G401 (cell line): ENCODE measurements around the gene IFNL4. TPM values are rescaled to one million over a fixed set of nuclear protein-coding genes. Genes with fewer than 3 reads are reported as not detected.
"Not testable (repeated sequence)": the region's sequence is repeated elsewhere in the genome, so short reads cannot be mapped to it uniquely, and the experiment has no call there.

ENCODE experiments used
- DNase-seq: peaks from one replicate; pipeline ENCODE4 v3.0.0-alpha.2; 2015; ENCODE audit warnings: low spot score
- in situ Hi-C: cut with HindIII; loops from 2 replicates; pipeline ENCODE4 v1.10.0; 2016; ENCODE audit warnings: low sequenced_read_pairs, mixed read lengths
- total RNA-seq: library from RNA; depleted of rRNA; stranded (reverse); fragments of >200 nt; shearing (Covaris generic); gene quantifications from 2 replicates; pipeline ENCODE4 v1.2.3, GENCODE V29; 2014; rRNA removed

The IFNL4 gene
- not detected in 2 replicates for total RNA-seq

DNA sequence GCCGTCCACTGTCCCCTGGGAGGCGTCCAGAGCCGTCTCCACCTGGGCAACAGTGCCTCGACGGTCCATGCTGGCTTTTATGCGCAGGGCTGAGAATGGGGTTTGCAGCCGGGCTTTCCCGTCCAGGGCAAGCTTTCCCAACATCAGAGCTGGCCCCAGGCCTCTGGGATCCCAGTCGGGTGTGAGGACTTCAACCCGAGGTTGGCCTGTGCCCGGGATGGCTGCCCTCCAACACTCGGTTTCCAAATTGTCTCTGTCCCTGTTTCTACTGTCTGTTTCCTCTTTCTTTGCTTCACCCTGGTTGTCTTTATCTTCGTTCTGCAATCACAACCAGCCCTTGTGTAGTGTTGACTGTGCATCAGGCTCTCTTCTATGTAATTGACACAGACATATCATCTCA is at the start of gene IFNL4:
Gene IFNL4 (minus strand): TSS at position 51 of the 400 bp plus-strand sequence.
- in situ Hi-C loops = no loop called here
- DNase-seq = no peak

GRCh38 chr19:39297931-39298634 is 49.4 kb upstream of the IFNL4 start:
- no peak for DNase-seq
- in situ Hi-C loops = no loop called here

DNA sequence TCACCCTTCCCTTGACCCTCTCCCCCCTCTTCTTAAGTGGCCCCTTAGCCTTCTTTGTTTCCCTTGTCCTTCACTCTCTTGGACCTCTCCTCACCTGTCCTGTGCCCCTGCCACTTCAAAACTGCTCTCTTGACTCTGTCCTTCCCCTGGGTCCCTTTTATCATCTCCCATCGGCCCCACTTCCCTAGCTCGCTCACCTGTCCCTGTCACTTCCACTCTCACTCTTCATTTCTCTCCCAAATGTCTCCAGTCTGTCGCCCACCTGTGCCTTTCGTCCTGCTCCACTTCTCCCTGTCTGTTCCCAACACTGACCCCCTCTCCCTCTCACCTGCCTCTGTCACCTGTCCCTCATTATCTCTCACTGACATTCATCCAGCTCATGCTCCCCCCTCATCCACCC is 48.2 kb upstream of the IFNL4 start:
- in situ Hi-C loops = no loop called here
- no peak for DNase-seq

- in situ Hi-C loops = no loop called here
- DNase-seq = no peak
These were observed 47.5 kb upstream of the IFNL4 start, which contains the start of gene IFNL1 for GRCh38 chr19:39296055-39296645. IFNL1 (plus strand) TSS chr19:39296407; CDS start chr19:39296422, 15 bp downstream.

- in situ Hi-C loops = no loop called here
- DNase-seq = no peak
These were observed 44.7 kb upstream of the IFNL4 start for GRCh38 chr19:39293394-39293793.

GRCh38 chr19:39284032-39284431 is 35.4 kb upstream of the IFNL4 start:
- no peak for DNase-seq
- in situ Hi-C loops = no loop called here

DNA sequence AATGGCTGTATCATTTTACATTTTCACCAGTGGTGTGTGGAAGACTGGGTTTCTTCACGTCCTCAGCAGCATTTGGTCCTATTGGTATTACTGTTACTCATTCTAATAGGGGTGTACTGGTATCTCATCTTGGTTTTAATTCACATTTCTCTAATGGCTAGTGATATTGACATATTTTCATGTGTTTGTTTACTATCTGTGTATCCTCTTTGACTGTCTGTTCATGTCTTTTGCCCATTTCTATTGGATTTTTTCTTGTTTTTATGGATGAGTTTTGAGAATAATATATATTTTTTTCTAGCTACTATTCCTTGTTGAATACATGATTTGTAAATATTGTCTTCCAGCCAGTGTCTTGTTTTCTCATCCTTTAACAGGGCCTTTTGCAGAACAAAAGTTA is 33.4 kb upstream of the IFNL4 start:
- no peak for DNase-seq
- in situ Hi-C loops = no loop called here

DNA sequence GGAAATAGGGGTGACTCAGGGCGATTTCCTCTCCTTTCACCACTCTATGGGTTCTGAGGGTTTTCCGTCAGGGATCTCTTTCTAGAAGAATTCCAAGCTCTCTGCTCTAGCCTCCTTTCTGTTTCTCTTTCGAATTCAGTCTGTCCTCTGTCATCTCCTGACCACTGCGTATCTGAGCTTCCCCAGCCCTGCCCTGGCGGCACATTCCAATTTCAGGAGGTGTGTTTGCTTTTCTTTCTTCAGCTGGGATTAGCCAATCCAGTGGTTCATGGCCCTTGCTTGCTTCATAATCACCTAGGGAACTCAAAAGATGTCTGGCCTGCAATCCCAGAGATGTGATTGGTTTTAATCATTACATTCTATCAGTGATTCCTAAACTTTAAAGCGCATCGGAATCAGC is 28.9 kb upstream of the IFNL4 start:
- in situ Hi-C loops = no loop called here
- DNase-seq = no peak

- DNase-seq = no peak
- in situ Hi-C loops = no loop called here
These were observed 28.1 kb upstream of the IFNL4 start for GRCh38 chr19:39276740-39277139.

DNA sequence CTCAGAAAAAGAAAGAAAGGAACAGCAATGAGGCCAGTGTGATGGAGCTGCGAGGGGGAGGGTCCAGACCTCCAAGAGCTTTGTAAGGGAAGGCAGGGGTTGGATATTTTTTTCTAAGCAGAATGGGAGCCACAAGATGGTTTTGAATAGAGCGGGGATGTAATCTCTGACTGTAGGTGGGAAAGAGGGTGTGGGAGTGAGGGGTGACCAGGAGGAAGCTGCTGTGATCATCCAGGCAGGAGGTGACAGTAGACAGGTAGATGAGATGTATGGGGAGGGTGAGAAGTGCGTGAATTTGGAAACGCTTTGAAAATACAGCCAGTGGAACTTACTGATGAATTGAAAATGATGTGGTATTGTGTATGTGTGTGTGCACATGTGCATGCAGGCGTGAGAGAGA is 26.9 kb upstream of the IFNL4 start:
- in situ Hi-C loops = no loop called here
- DNase-seq = no peak

DNA sequence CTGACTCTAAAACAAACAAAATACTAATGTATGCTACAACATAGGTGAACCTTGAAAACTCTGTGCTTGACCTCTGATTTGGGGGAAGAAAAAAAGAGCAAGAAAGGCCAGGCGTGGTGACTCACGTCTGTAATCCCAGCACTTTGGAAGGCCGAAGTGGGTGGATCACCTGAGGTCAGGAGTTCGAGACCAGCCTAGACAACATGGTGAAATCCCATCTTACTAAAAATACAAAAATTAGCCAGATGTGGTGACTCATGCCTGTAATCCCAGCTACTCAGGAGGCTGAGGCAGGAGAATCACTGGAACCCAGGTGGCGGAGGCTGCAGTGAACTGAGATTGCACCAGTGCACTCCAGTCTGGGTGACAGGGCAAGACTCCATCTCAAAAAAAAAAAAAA is 25.2 kb upstream of the IFNL4 start:
- DNase-seq, in situ Hi-C loops: not testable (repeated sequence)

- in situ Hi-C loops = no loop called here
- no peak for DNase-seq
These were observed 21.6 kb upstream of the IFNL4 start for GRCh38 chr19:39270036-39270871.

- in situ Hi-C loops, DNase-seq: not testable (repeated sequence)
These were observed 20.7 kb upstream of the IFNL4 start for GRCh38 chr19:39269369-39269768.

DNA sequence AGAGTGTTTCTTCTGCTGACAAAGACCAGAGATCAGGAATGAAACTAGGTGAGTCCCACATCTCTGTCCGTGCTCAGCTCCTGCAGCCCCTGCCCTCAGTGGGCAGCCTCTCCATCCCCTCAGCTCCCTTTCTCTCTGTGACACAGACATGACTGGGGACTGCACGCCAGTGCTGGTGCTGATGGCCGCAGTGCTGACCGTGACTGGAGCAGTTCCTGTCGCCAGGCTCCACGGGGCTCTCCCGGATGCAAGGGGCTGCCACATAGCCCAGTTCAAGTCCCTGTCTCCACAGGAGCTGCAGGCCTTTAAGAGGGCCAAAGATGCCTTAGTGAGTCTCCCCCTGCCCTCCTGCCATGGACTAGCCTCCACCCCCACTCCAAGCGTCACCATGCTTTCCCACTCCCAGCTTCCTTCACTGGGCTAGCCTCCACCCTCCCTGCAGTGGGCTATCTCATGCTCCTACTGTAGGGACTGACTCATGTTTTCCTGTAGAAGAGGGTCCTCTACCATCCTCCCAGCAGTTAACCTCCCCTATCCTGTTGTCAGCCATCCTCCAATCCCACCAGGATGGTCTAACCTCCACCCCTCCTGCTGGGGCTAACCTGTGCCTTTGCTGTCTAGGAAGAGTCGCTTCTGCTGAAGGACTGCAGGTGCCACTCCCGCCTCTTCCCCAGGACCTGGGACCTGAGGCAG is 20.0 kb upstream of the IFNL4 start:
- in situ Hi-C loops, DNase-seq: not testable (repeated sequence)

GRCh38 chr19:39268085-39268484 is 19.4 kb upstream of the IFNL4 start, which contains the start of gene IFNL2:
IFNL2 (plus strand) TSS chr19:39268396; CDS start chr19:39268569, 173 bp downstream.
- in situ Hi-C loops, DNase-seq: not testable (repeated sequence)

- in situ Hi-C loops = no loop called here
These were observed 16.8 kb upstream of the IFNL4 start for GRCh38 chr19:39265321-39265916.

DNA sequence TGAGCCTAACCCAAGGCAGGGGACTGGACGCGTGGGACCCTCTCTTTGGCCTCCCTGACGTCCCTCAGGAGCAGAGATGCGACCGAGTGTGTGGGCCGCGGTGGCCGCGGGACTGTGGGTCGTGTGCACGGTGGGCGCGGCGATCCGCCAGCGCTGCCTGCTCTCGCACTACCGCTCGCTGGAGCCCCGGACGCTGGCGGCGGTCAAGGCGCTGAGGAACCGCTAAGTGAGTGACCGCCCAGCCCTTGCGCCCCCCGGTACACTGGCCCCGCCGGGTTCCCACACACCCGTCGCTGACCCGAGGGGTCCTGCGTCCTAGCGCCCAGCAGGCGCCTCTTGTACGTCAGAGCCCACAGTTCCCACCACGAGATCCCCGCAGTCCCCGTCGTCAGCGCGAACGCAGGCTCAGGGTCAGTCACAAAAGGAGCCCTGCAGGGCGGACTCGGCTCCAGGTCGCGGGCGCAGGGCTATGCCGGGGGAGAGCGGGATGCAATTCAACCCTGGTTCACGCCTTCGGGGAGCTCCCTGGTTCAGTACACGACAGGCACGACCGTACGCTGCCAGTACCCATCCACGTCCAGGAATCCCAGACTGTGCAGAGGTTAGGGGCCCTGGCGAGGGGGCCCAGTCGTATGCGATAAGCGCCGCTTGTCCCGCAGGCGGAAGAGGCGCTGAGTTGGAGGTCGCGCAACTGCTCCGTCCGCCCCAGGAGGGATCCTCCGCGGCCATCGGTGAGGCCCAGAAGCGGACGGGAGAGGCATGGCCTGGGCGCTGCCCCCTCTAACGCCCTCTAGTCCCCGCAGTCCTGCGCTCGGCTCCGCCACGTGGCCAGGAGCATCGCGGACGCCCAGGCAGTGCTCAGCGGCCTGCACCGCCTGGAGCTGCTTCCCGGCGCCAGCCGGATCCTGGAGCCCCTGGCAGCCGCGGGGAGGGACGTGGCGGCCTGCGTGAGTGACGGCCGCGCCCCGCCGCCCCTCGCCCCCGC is 15.9 kb upstream of the IFNL4 start:
- in situ Hi-C loops = no loop called here
- peak; percentile 18 for DNase-seq

More at GRCh38 chr19:39265321-39265916, 16.8 kb upstream of the IFNL4 start:
- peak; percentile 33 for DNase-seq

DNA sequence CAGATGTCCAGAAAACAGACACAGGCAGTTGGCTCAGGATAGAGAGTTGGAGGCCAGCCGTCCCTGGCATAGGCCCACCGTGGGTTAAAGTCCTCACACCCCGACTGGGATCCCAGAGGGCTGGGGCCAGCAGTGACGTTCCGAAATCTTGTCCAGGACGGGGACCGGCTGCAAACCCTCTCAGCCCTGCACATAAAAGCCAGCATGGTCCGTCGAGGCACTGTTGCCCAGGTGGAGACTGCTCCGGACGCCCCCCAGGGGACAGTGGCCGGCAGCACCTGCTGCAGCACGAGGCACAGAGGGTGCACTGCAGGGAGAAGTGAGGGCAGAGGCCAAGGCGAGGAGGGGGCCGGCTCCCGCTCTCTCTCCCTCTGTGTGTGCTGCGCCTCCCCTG is 15.3 kb upstream of the IFNL4 start:
- no peak for DNase-seq
- in situ Hi-C loops = no loop called here
